Peyer's patch (tissue), 4 donors: ENCODE results near the gene UNC5B. TPM values are rescaled to one million over a fixed set of nuclear protein-coding genes. Genes with fewer than 3 reads are reported as not detected.
"Not testable (repeated sequence)": the region's sequence is repeated elsewhere in the genome, so short reads cannot be mapped to it uniquely, and the experiment has no call there.

Source experiments
- DNase-seq, 3 donors: peaks; one replicate each; pipeline ENCODE4 v3.0.0-alpha.2; 2017 to 2019
- H3K27ac ChIP-seq, 4 donors: fragments of 200-600 bp; sonication (generic); one replicate each; pipeline ENCODE4 v1.5.1; 2016 to 2019
- H3K27me3 ChIP-seq, 2 donors: fragments of 200-600 bp; sonication (generic); one replicate each; pipeline ENCODE4 v1.5.1; 2019
- H3K36me3 ChIP-seq, 3 donors: fragments of 200-600 bp; sonication (generic); one replicate each; pipeline ENCODE4 v1.5.1; 2016 to 2019
- H3K4me1 ChIP-seq, 4 donors: fragments of 200-600 bp; sonication (generic); one replicate each; pipeline ENCODE4 v1.5.1; 2016 to 2019
- H3K4me3 ChIP-seq, 4 donors: fragments of 200-600 bp; sonication (generic); 1 replicate in 3 of 4; 2 replicates in 1 of 4; pipeline ENCODE4 v1.5.1; 2016 to 2019; ENCODE audit warnings: mild to moderate bottlenecking in 1 of 4
- H3K9me3 ChIP-seq, 4 donors: fragments of 200-600 bp; sonication (generic); one replicate each; pipeline ENCODE4 v1.5.1; 2016 to 2019; ENCODE audit warnings: mild to moderate bottlenecking in 1 of 4
- POLR2A ChIP-seq, 2 donors: fragments of 450-650 bp; IDR thresholded peaks; one replicate each; pipeline ENCODE4 v1.5.1; 2017; ENCODE audit warnings: antibody characterized with exemption in 2 of 2, mild to moderate bottlenecking in 2 of 2, moderate library complexity in 2 of 2
- total RNA-seq, 4 donors: library from RNA; depleted of rRNA; stranded (reverse); fragments of >200 nt; gene quantifications; one replicate each; pipeline ENCODE4 v1.1.0, GENCODE V29; 2016
- TF ChIP-seq, protein P1 (sequence below), 6 experiments: fragments of 450-650 bp in 4 of 6; fragments of 200-600 bp in 2 of 6; sonication (generic) in 1 of 6; IDR thresholded peaks; one replicate each; pipeline ENCODE4 v1.5.1; 2017 to 2019; ENCODE audit warnings: antibody characterized with exemption in 6 of 6, mild to moderate bottlenecking in 3 of 6, moderate library complexity in 1 of 6

UNC5B gene
- total RNA-seq, 4 donors from 2014 or later, result 5.0 to 52.5 (median 39.1) TPM

- no peaks in the 10 kb centered on the region for H3K4me1 ChIP-seq
- no peaks in the 10 kb centered on the region for H3K27me3 ChIP-seq
- no peak overlapping the region for H3K27ac ChIP-seq
- TF ChIP-seq POLR2A (IDR thresholded peaks at IDR 0.05), result no peak
- TF ChIP-seq, protein P1, sequence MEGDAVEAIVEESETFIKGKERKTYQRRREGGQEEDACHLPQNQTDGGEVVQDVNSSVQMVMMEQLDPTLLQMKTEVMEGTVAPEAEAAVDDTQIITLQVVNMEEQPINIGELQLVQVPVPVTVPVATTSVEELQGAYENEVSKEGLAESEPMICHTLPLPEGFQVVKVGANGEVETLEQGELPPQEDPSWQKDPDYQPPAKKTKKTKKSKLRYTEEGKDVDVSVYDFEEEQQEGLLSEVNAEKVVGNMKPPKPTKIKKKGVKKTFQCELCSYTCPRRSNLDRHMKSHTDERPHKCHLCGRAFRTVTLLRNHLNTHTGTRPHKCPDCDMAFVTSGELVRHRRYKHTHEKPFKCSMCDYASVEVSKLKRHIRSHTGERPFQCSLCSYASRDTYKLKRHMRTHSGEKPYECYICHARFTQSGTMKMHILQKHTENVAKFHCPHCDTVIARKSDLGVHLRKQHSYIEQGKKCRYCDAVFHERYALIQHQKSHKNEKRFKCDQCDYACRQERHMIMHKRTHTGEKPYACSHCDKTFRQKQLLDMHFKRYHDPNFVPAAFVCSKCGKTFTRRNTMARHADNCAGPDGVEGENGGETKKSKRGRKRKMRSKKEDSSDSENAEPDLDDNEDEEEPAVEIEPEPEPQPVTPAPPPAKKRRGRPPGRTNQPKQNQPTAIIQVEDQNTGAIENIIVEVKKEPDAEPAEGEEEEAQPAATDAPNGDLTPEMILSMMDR (IDR thresholded peaks at IDR 0.05), result no peak
- H3K36me3 ChIP-seq, result peaks cover 0 to 39% (median 0%) of the 10 kb centered on the region in 3 donors
- H3K9me3 ChIP-seq, result no peaks in the 10 kb centered on the region
- peak in 2 of 3 donors; percentile 57 to 68 for DNase-seq
- H3K4me3 ChIP-seq, result no peak overlapping the region
Measured at GRCh38 chr10:71293446-71294084, 81.2 kb downstream of the UNC5B start.

DNA sequence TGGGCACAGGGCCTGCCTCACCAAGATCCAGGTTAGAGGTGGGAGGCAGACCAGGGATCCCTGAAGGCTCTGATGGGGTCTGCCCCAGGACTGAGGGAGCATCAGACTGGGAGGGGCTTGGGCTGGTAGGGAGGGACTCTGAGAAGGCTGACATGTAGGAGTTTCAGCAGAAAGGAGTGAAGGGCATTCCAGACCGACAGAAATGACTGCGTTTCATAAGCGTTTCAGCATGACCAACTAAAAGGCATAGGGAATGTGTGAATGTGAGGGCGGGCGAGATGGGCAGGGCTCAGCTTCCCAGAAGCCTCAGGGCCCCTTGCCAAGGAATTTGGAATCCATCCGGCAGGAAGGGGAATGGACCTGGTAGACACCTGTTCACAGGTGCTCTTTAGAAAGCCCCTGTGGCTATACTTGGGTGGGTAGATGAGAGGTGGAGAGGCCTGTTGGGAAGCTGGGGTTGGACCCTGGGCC is 81.8 kb downstream of the UNC5B start:
- Histone ChIP-seq H3K27ac (no peak overlapping the region), H3K4me1 (no peaks in the 10 kb centered on the region), H3K4me3 (no peak overlapping the region), H3K9me3 (no peaks in the 10 kb centered on the region), H3K36me3 (peaks cover 0 to 38% (median 0%) of the 10 kb centered on the region in 3 donors), H3K27me3 (no peaks in the 10 kb centered on the region)
- no peak for TF ChIP-seq POLR2A (IDR thresholded peaks at IDR 0.05)
- TF ChIP-seq, protein P1 (IDR thresholded peaks at IDR 0.05), result no peak
- DNase-seq, result no peak

GRCh38 chr10:71294856-71295255 is 82.5 kb downstream of the UNC5B start:
- Histone ChIP-seq H3K27me3 (no peaks in the 10 kb centered on the region), H3K27ac (no peak overlapping the region), H3K36me3 (peaks cover 0 to 38% (median 0%) of the 10 kb centered on the region in 3 donors), H3K4me1 (no peaks in the 10 kb centered on the region), H3K9me3 (no peaks in the 10 kb centered on the region), H3K4me3 (no peak overlapping the region)
- no peak for TF ChIP-seq POLR2A (IDR thresholded peaks at IDR 0.05)
- TF ChIP-seq, protein P1 (IDR thresholded peaks at IDR 0.05), result no peak
- no peak for DNase-seq

DNA sequence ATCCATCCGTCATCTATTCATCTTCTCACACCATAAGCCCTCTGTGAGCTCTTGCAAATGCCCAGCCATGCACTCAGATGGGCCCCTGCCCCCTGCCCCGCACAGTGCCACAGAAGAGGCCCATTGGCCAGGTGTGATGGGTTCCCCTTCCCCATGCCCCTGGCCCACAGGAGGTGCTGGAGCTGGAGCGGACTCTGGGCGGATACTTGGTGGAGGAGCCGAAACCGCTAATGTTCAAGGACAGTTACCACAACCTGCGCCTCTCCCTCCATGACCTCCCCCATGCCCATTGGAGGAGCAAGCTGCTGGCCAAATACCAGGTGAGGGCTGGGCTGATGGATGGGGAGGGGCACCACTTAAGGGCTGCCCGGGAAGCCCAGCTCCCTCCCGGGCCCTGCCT is 83.3 kb downstream of the UNC5B start:
- no peak overlapping the region for H3K4me3 ChIP-seq
- no peak for DNase-seq
- peaks cover 0 to 38% (median 0%) of the 10 kb centered on the region in 3 donors for H3K36me3 ChIP-seq
- no peaks in the 10 kb centered on the region for H3K9me3 ChIP-seq
- H3K27ac ChIP-seq, result no peak overlapping the region
- no peaks in the 10 kb centered on the region for H3K4me1 ChIP-seq
- TF ChIP-seq, protein P1 (IDR thresholded peaks at IDR 0.05), result no peak
- no peak for TF ChIP-seq POLR2A (IDR thresholded peaks at IDR 0.05)
- no peaks in the 10 kb centered on the region for H3K27me3 ChIP-seq

DNA sequence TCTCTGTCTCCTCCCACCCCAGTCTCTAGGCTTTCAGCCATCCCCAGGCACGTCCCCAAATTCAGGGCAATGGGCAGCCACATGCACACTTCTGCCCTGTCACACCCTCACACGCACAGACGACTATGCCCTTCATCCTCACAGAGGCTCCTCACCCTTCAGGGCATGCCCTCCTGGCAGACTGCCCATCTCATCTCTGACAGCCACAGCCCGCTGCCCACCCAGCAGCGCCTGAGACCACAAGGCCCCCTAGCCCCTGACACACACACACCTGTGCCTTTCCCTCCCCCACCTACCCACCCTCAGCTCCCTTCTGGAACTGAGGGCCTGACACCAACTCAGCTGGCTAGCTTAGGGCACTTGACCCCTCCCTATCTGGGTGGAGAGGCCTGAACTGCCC is 83.7 kb downstream of the UNC5B start:
- TF ChIP-seq, protein P1 (IDR thresholded peaks at IDR 0.05), result no peak
- TF ChIP-seq POLR2A (IDR thresholded peaks at IDR 0.05), result no peak
- Histone ChIP-seq H3K4me3 (no peak overlapping the region), H3K27me3 (no peaks in the 10 kb centered on the region), H3K27ac (no peak overlapping the region), H3K36me3 (peaks cover 0 to 37% (median 0%) of the 10 kb centered on the region in 3 donors), H3K4me1 (no peaks in the 10 kb centered on the region), H3K9me3 (no peaks in the 10 kb centered on the region)
- no peak for DNase-seq

DNA sequence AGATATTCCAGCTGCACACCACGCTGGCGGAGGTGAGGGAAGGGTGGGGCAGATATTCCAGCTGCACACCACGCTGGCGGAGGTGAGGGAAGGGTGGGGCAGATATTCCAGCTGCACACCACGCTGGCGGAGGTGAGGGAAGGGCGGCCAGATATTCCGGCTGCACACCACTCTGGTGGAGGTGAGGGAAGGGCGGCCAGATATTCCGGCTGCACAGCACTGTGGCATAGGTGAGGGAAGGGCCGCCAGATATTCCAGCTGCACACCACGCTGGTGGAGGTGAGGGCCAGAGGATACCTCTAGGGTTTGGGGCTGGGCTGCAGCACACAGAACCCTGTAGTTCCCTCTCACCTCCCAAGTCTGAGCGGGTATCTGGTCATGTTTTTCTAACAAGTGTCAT is 84.4 kb downstream of the UNC5B start:
- H3K4me3 ChIP-seq, H3K27ac ChIP-seq, H3K27me3 ChIP-seq, DNase-seq, H3K9me3 ChIP-seq, H3K4me1 ChIP-seq: not testable (repeated sequence)
- peaks cover 0 to 30% (median 0%) of the 10 kb centered on the region in 3 donors for H3K36me3 ChIP-seq
